GM19193 (cell line): ENCODE measurements around the gene NEDD4L.

Experiments used
- POLR2A ChIP-seq: IDR thresholded peaks from 4 replicates; pipeline ENCODE4 v1.6.1; 2011; ENCODE audit not compliant: insufficient read depth, insufficient read length; ENCODE audit errors: extremely low read depth

NEDD4L gene

GRCh38 chr18:58158008-58158407 lies 114.0 kb downstream of the NEDD4L start:
- TF ChIP-seq POLR2A = no peak

- no peak for TF ChIP-seq POLR2A
Observed at GRCh38 chr18:58158459-58158858, 114.4 kb downstream of the NEDD4L start.

GRCh38 chr18:58161659-58162058 lies 117.6 kb downstream of the NEDD4L start:
- no peak for TF ChIP-seq POLR2A

GRCh38 chr18:58162127-58162526 lies 118.1 kb downstream of the NEDD4L start:
- no peak for TF ChIP-seq POLR2A

GRCh38 chr18:58163004-58163590 lies 119.1 kb downstream of the NEDD4L start:
- TF ChIP-seq POLR2A = no peak

GRCh38 chr18:58166278-58166844 lies 122.3 kb downstream of the NEDD4L start:
- no peak for TF ChIP-seq POLR2A

GRCh38 chr18:58167073-58167472 lies 123.0 kb downstream of the NEDD4L start:
- TF ChIP-seq POLR2A = no peak

GRCh38 chr18:58168221-58168620 lies 124.2 kb downstream of the NEDD4L start:
- no peak for TF ChIP-seq POLR2A

- TF ChIP-seq POLR2A = no peak
Observed at GRCh38 chr18:58168993-58169392, 125.0 kb downstream of the NEDD4L start.

GRCh38 chr18:58169472-58169871 lies 125.4 kb downstream of the NEDD4L start:
- no peak for TF ChIP-seq POLR2A

- TF ChIP-seq POLR2A = no peak
Observed at GRCh38 chr18:58172031-58172430, 128.0 kb downstream of the NEDD4L start.

- no peak for TF ChIP-seq POLR2A
Observed at GRCh38 chr18:58174285-58174684, 130.3 kb downstream of the NEDD4L start.

GRCh38 chr18:58175122-58175785 lies 131.2 kb downstream of the NEDD4L start:
- TF ChIP-seq POLR2A = no peak

- no peak for TF ChIP-seq POLR2A
Observed at GRCh38 chr18:58175786-58176176, 131.8 kb downstream of the NEDD4L start.

GRCh38 chr18:58177004-58177717 lies 133.1 kb downstream of the NEDD4L start:
- no peak for TF ChIP-seq POLR2A
